ENCODE results near the gene OXCT2.
A peak's percentile ranks its signal among the peaks of the same experiment; 100 is the strongest.
"Not testable (repeated sequence)": the region's sequence is repeated elsewhere in the genome, so short reads cannot be mapped to it uniquely, and the experiment has no call there.

Gene OXCT2

GRCh38 chr1:39771022-39771532, at the start of gene OXCT2:
OXCT2 (minus strand) TSS chr1:39771348; CDS start chr1:39771255, 93 bp downstream.
- not testable (repeated sequence) for DNase-seq (ENCODE audit: low spot score)

DNA sequence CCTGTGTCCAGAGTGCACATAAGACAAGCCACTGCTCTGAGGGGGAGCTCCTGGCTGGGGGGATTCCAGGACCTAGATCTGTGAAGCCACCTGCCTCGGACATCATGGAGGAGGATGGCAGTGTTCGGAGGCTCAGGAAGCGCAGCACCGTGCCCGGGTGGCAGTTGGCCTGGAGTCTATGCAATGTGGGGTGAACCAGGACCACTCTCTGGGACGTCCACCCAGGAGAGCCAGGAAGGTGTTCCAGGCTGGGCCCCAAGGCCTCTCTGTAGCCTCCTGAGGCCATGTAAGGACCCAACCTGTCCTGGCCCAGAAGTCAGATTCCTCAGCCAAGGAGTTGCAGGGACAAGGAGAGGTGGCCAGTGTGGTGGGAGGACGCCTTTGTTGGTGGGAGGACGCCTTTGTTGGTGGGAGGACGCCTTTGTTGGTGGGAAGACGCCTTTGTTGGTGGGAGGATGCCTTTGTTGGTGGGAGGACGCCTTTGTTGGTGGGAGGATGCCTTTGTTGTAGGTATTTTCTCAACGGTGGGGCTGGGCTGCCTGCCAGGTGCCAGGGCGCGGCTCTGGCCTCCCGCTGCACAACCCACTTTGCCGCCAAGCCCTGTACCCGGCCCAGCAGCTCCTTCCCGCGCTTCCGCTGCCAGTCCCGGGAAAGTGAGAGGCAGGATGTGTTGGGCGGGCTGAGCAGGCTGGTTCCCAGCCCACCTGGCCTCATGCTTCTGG, 48.1 kb upstream of the OXCT2 start:
- no peak for DNase-seq (ENCODE audit: low spot score)

DNA sequence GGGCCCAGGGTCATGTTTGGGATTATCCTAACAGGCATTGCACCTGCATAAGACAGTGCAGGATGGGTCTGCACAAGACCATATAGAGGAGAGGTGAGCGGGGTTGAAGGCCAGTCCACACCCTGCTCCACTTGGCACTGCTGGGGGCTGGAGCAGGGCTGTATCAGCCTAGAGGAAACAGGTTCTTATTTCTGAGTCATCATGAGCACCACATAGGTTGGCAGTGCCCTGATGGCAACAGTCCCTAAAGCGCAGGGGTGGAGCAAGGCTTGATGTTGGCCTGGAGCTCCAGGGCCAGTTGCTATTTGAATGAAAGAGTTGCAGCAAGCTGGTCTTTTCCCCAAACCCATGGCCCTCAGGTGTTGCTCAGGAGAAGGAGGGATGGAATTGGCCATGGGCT, 47.3 kb upstream of the OXCT2 start:
- DNase-seq (ENCODE audit: low spot score) = no peak

GRCh38 chr1:39817091-39817932, 46.2 kb upstream of the OXCT2 start:
- DNase-seq (ENCODE audit: low spot score) = not testable (repeated sequence)

- peak; percentile 72 for DNase-seq (ENCODE audit: low spot score)
Observed at GRCh38 chr1:39816415-39817090, 45.4 kb upstream of the OXCT2 start.

GRCh38 chr1:39812913-39813312, 41.8 kb upstream of the OXCT2 start:
- no peak for DNase-seq (ENCODE audit: low spot score)

DNA sequence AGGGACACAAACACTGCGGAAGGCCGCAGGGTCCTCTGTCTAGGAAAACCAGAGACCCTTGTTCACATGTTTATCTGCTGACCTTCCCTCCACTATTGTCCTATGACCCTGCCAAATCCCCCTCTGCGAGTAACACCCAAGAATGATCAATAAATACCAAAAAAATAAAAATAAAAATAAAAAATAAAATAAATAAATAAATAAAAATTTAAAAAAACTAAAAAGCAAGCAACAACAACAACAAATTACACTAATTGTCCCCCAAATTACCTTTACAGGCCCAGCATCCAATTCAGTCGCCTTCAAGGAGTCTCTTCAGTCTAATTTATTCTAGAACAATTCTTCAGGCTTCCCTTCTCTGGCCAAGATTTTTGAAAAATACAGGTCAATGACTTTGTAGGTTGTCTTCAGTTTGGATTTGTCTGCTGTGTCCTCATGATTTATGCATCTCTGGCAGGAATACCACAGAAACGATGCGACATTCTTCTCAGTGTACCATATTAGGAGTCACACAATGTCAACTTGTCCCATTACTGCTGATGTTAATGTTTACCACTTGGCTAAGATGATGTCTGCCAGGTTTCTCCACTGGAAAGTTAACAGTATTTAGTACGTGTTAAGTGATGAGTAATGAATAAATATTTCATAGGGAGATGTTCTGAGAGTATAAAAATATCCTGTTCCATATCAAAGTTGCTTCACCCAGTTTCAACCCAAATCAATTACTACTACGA, 37.8 kb upstream of the OXCT2 start:
- no peak for DNase-seq (ENCODE audit: low spot score)

- DNase-seq (ENCODE audit: low spot score) = no peak
Observed at GRCh38 chr1:39805385-39805784, 34.2 kb upstream of the OXCT2 start.

DNA sequence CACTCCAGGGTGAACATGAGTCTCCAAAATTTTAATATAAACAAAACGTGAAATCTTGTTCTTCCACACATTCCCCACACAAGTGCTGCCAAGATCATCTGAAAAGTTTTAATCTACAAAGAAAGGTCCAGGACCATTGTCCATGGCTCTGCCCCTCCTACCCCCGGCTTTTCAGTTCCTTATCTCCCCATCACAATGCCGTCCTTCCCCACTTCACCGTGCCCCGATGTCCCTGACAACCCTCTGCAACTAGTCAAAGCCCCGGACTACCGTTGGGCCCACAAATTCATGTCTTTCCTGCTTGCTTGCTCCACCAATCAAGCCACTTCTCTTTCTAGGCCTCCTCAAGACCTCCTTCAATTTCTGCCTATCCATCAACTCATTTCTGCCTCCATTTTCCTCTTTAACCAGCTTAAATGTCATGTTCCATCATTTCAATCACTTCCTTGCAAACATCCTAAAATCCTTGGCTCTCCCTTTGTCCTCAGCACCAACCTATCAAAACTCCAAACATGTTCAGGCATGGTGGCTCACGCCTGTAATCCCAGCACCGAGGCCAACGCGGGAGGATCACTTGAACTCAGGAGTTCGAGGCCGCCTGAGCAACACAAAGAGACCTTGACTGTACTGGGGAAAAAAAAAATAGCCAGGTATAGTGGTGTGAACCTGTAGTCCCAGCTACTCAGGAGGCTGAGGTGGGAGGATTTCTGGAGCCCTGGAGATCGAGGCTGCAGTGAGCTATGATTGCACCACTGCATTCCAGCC, 31.5 kb upstream of the OXCT2 start:
- DNase-seq (ENCODE audit: low spot score) = no peak

DNA sequence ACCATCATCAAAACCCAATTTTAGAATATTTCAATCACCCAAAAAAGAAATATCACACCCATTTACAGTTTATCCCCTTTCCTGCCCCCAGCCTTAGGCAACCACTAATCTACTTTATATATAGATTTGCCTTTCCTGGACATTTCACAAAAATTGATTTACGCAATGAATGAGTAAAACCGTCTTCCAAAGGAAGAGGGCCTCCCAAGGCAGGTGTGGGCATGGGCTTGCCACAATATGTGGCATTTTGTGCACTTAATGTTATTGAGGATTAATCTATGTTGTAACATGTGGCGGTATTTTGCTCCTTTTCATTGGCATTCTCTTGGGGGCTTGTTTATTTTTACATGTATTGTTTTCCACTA, 29.3 kb upstream of the OXCT2 start:
- no peak for DNase-seq (ENCODE audit: low spot score)

DNA sequence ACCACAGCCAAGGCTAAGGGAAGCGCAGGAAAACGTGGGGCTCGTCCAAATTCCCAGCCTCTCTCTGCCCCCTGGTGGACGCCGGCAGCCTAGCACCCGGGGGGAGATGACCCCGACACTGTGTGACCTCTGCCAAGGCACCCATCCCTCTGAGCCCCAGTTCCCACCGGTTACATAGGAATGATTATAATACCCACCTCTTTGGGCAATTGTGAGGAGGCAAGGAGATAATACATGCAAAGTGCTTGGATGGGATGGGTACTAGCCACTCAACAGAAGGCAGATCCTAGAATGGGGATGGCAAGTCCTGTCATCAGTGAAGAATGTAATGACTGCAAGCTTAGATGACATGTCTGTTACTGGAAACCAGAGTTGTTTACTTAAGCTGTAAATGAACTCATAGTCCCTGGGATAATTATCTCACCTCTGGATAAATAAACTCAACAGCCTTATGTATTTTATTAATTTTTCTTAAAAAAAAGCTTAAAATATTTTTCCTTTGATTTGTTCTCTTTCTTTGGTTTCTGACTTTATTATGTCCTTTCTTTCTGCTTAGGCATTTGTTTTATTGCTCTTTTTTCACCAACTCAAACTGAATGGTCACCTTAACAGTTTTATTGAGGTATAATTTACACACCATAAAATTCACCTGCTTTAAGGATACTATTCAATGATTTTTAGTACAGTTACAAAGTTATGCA, 28.8 kb upstream of the OXCT2 start:
- DNase-seq (ENCODE audit: low spot score) = peak; percentile 77

DNA sequence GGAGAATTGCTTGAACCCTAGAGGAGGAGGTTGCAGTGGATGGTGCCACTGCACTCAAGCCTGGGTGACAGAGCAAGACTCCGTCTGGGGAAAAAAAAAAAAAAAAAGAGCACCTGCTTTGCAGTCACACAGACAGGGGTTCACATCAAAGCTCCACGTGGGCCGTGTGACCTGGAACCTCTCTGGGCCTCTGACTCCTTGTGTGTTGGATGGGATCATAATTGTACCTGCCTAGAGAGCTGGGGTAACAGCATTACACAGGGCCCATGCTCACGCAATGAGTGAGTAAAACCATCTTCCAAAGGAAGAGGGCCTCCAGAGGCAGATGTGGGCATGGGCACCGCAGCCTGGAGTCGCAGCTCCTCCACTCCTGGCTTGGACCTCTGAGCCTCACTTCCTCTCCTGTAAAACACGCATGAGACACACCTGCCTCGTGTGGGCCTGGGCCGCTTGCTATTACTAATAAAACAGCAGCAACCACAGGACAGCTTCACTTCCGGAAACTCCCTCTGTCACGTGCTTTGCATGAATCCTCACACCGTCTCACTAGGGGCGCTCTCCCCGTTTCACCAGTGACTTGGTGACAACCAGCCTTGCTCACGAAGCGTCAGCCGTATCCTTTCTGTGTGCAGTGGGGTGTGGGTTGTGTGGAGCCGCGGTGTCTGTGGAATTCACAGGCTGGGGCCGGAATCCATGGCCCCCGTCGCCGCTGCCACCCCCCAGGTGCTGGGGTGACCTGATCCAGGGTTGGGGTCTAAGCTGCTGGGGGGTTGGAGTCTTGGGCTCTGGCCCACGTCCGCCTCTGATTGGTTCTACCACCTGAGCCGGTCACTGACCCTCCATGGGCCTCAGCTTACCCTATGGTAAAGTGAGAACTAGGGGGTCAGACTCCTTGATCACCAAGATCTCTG, 28.0 kb upstream of the OXCT2 start:
- peak; percentile 93 for DNase-seq (ENCODE audit: low spot score)

- no peak for DNase-seq (ENCODE audit: low spot score)
Observed at GRCh38 chr1:39795651-39796050, 24.5 kb upstream of the OXCT2 start.

- DNase-seq (ENCODE audit: low spot score) = no peak
Observed at GRCh38 chr1:39791838-39792237, 20.7 kb upstream of the OXCT2 start.

- DNase-seq (ENCODE audit: low spot score) = no peak
Observed at GRCh38 chr1:39789571-39790110, 18.5 kb upstream of the OXCT2 start.

- peak; percentile 55 for DNase-seq (ENCODE audit: low spot score)
Observed at GRCh38 chr1:39788758-39789570, 17.8 kb upstream of the OXCT2 start, which contains the start of gene BMP8B. BMP8B (minus strand) TSS chr1:39788865; CDS start chr1:39788485, 380 bp downstream.

DNA sequence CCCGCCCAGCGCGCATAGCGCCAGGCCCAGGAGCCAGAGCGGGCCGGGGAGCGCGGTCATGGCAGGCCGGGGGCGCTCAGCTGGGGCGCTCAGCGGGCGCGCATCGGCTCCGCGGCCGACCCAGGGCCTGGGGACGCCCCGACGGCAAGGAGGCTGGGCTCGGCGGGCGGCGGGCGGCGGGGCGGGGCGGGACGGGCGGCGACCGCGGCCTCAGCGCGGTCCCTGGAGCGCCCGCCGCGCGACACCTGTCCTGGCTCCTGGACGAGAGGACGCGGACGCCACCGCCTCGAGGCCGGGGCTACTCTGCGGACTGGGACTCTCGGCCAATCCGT, 17.2 kb upstream of the OXCT2 start:
- no peak for DNase-seq (ENCODE audit: low spot score)

DNA sequence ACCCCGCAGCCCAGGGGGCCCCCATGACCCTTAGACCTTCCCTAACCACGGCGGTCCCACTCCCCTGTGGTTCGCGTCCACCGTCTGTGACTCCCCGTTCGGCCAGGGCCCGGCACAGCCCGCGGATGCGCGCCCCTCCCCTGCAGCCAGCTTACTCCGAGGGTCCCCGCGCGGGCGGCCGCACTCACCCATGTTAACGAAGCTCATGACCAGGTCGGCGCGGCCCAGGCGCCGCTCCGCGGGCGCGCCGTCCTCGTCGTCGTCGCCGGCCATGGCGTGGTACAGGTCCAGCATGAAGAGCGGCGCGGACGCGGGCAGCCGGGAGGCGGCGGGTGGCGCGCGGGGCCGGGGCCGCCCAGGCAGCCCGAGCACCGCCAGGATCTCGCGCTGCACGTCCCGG, 16.8 kb upstream of the OXCT2 start:
- DNase-seq (ENCODE audit: low spot score) = not testable (repeated sequence)
